GM21390 (cell line): ENCODE results near the gene CLN6.
"Not testable (repeated sequence)": the region's sequence is repeated elsewhere in the genome, so short reads cannot be mapped to it uniquely, and the experiment has no call there.

Source experiments
- ATAC-seq: cut with Tn5 transposase; IDR thresholded peaks from one replicate; pipeline ENCODE4 v1.9.1; 2021; ENCODE audit not compliant: unreplicated experiment

CLN6 gene

DNA sequence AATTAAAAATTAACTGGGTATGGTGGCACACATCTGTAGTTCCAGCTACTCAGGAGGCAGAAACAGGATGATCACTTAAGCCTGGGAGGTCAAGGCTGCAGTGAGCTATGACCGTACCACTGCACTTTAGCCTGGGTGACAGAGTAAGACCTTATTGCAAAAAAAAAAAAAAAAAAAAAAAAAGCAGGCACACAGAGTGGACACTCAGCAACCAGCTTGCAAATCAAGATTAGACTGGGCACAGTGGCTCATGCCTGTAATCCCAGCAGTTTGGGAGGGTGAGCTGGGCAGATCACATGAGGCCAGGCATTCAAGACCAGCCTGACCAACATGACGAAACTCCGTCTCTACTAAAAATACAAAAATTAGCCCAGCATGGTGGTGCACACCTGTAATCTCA lies 5.4 kb downstream of the CLN6 start:
- ATAC-seq: no peak

DNA sequence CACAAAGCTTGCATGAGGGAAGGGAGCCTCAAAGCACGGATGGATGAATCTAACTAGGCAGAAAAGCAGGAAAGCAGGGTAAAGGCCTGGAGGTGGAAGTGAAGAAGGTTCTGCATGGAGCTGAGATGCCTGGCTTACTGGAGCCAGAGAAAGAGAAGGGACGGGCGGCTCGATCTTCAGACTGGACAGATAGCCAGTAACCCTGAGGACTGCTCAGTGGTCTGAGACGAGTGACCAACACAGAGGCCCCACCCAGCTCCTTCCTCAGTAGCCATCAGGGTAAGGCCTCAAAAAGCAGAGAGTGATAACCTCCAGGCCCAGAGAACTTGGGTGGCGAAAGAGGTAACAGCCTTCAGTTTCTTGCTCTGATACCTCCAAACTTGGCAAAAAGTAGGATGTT lies 6.4 kb downstream of the CLN6 start:
- no peak for ATAC-seq

- not testable (repeated sequence) for ATAC-seq
Measured at GRCh38 chr15:68222432-68222743, 7.1 kb downstream of the CLN6 start.

GRCh38 chr15:68221530-68222431 lies 7.7 kb downstream of the CLN6 start:
- ATAC-seq: not testable (repeated sequence)

GRCh38 chr15:68220967-68221366 lies 8.6 kb downstream of the CLN6 start:
- ATAC-seq: no peak

DNA sequence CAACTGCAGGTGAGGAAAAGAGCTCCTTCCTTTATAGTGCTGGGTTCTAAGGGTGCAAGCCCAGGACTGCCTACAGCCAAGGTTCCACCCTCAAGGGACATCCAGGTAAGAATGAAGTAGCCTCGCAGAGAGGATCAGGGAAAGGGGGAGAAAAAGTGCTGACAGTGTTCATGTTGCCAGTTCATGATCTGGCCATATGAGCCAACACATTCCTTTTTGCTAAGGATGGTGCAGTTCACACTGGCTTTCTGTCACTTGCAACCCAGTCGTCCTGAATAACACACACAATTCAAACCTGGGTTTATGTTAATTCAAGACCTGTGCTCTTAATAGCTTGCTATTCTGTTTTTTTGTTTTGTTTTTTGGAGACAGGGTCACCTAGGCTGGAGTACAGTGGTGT lies 9.0 kb downstream of the CLN6 start:
- ATAC-seq: no peak

DNA sequence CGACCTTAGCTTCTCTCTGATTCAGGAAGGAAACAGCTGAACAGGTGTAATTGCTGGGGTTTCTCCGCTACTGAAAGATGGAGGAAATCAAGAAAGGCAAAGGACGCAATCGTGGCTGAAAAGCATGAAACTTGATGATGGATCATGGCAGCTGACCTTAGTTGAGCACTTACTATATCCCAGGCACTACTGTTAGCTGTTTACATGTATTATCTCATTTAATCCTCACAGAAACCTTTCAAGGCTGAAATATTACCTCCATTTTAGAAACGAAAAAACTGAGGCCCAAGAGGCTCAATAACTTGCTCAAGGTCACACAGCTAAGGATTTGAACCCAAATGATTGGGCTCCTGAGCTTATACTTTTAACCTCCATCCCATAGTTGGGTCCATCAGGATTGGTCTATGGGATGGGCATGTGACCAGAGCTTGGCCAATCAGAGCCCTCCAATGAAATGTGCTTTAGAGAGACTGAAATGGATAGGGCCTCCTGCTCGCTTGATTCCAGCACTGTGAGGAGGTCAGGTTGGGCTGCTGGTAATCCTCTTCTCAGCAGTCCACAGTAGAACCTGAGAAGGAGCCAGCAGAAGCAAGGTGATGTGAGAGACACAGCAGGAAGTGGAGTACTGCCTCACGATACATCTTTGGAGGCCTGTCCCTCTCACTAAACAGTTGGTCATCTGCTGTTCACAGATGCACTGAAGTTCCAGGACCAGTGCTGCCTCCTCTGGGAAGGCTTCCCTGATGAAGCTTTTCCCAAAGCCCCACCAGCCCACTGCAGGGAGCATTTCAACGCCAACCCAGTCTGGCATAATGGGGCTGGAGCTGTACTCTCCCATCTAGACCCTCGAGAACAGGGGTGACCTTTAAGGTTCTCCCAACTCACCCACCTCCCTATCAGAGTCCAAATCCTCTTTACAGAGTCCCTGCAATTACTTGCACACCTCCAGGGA lies 10.4 kb downstream of the CLN6 start:
- no peak for ATAC-seq

DNA sequence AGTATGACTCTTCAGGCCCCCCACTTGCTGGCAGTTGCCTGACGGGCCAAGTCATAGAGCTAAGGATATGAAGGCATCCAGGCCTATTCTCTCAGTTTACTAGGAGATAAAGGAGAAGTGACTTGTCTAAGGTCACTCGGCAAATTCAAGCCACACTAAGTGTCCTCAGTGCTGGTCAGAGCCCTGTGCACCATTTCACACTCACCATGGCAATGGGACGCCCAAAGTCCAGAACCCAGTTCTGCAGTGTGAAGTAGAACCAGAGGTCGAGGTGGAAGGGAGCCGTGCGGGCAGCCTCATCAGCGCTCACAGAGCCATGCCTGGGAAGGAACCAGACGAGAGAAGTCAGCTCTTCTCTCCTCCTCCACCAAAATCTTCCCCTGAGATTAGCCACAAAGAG lies 11.2 kb downstream of the CLN6 start:
- ATAC-seq: no peak

GRCh38 chr15:68217341-68217740 lies 12.2 kb downstream of the CLN6 start:
- no peak for ATAC-seq

DNA sequence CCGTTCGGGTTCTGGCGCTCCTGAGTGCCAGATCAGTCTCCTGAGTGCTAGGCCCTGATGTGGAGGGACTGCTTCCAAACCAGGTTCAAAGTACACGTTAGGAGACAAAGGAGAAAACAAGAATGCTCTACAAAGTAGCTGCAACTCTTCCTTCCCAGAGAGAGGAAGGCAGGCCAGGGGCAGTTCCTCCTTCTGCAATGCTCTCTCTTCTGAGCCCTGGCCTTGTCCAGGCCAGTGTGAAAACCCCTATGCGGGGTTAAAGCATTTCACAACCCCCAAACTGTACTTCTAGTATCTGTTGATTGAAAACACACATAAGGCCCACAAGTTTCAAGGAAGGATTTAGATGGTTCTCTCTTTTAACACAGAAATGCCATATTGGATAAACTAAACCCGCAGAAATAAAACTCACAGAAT lies 14.7 kb downstream of the CLN6 start:
- ATAC-seq: no peak

DNA sequence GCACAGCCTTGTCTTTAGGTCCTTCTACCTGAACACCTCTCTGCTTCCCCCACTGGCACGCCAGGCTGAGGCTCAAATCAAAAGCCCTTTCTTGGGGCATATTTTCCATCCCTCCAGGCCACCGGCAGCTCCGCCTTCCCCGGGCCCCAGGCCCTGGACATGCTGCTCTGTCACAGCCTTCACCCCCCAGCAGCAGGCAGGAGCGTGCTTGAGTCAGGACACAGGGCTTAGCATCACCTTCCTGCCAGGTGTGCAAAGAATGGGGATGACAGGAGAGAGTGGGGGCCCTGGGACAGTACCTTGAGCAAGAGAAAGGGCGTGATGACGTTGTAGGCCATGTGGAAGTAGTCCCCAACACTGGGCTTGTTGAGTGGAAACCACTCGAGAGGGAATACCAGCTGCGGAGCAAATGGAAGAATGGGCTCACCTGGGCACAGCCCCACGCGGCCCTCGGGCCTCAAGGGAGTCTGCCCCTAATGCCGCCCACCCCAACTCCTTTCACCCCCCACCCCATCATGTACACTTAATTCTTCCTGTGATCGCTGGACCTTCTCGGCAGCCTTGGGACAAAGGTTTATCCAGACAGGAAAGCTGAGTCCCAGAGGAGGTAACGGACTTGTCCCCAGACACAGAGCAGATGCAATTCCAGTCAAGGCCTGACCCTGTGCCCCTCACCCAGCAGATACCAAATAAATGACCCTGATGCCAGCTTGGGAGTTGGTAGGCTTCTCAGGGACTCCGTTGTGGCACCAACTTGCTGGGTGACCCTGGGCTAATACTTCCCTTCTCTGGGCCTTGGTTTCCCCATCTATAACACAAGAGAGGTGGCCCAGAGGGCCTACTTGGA lies 15.3 kb downstream of the CLN6 start:
- ATAC-seq: no peak

DNA sequence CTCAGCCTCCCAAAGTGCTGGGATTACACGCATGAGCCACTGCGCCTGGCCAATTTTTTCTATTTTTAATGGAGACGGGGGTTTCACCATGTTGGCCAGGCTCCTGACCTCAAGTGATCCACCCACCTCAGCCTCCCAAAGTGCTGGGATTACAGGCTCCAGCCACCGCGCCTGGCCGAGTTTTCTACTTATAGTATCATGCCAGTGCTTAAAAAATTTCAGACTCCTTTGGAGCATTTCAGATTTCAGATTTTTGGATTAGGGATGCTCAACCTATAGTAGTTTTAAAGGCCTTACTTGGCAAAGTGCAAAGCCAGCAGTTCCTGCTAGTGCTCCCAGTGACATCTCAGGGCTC lies 16.1 kb downstream of the CLN6 start:
- not testable (repeated sequence) for ATAC-seq

DNA sequence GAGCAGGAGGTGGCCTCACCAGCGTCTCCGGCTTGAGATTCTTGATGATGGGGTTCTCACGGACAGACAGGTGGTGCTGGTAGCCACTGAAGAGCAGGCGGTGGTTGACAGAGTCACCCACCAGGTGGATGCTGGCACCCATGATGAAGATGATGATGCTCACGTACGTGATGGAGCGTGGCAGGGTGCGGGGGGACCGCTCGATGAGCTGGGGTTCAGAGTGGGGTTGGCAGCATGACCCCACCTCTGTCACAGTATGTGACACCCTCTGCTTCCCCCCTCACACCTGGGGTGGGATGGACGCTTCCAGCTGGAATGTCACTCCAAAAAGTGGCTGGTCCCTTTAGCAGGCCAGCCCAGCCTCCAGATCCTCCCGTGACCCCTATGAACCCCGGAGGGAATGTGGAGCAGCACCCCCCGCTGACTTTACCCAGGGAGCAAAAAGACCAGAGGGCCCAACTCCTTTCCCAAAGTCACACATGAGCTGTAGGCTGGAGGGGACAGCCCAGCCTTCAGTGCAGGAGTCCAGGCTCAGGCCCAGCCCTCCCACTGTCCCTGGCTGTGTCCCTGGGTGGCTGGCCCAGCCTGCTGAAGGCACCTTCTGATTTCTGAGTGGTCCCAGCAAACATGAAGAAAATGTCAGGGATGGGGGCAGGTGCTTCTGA lies 17.7 kb downstream of the CLN6 start:
- no peak for ATAC-seq

DNA sequence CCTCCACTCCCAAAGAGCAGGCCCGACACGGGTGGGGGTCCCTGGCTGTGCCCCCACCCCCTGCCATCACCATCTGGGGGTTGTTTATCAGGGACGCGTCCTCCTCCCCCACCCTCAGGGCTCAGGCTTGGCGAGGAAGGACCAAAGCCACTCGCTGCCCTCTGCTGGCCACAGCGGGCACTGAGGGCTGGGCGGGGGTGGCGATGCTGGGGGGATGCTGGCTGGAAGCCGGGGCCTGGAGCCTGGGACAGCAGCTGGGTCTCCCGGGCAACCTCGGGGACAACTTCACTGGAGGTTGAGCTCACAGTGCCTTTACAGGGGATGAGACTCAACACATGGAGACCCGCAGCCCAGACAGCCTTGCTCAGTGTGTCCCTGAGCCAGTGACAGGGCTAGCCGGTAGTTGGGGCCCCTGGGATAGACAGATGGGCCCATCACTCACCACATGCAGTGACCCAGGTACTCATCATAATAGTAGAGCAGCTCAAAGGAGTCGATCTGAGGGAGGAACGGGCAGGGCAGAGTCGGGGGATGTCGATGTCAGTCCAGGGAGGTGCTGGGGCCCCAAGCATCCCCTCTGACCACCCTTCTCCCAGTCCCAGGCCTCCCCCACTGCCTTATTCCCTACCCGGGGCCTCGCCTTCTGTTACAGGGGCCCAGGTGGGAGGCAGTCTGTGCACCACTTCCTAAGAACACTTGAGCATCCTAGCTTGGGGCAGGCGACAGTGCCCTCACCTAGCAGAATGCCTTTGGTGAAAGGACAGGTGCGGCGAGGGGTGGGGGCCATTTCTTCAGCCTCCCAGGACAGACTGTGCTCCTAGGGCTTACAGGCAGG lies 18.5 kb downstream of the CLN6 start:
- no peak for ATAC-seq

DNA sequence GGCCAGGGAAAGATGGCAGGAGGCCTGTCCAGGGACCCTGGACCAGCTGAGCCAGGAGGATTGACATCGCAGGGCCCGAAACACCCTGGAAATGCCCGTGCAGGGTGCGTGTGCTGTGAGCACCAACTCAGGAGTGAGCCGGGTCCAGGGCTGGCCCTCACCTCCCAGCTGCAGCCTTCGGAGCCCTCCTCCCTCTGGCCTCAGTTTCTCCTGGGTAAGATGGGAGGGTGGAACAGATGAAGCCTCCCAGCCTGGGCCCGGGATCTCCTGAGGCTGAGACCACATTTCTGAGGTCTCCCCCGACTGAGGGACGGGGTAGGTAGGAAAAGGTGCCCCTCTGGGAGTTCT lies 19.1 kb downstream of the CLN6 start:
- ATAC-seq: no peak

DNA sequence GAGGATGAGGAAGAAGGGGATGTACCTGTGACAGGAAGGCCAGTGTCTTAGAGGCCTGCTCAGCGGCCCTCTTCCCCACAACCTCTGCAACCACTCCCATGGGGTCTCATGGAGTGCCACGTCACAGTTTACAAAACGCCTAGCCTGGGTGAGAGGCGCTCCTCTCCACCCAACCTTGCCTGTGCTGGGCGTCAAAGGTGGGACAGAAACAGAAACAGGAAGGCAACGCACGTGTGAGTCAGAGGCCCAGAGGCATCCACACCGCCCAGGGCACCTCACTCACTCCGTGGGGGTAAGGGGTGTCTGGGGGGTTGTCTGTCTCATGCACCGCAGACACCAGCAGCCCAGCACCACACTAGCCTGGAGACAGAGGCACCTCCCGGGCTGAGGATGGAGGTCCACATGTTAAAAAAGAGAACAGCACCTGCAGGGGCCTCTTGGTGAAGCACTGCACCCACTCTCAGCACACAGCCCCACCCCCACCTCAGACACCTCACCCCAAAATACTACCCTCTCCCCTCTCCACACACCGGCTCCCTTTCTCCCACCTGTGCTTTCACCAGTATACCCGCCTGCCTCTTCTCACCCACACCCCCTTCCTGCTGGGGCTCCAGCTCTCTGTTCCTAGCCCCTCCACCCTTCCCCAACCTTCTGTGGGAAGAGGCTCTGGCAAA lies 19.7 kb downstream of the CLN6 start:
- ATAC-seq: peak; percentile 72

- ATAC-seq: no peak
Measured at GRCh38 chr15:68209272-68209671, 20.3 kb downstream of the CLN6 start.

GRCh38 chr15:68208636-68209240 lies 20.8 kb downstream of the CLN6 start:
- no peak for ATAC-seq

DNA sequence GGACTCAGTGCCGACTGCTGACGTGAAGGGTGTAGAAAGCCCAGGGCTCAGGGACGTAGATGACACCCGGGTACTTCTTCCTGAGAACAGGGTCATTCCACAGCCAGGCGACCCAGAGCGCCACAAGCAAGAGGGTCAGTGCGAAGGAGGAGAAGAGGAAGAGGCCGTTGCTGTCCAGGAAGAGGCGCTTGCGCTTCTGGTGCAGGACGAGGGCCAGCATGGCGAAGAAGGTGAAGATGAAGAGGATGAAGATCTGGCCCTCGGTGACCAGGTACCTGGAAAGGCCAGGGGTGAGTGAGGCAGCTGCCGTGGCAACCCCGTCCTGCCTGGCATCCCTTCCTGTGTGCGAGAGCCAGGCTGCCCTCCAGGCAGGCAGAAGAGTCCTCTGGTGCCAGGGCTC lies 21.4 kb downstream of the CLN6 start:
- no peak for ATAC-seq
